Measurements from ENCODE around the gene CCDC142. TPM values are rescaled to one million over a fixed set of nuclear protein-coding genes. Genes with fewer than 3 reads are reported as not detected.

CCDC142 gene
- total and polyA plus RNA-seq, 10 of the 15 experiments (the other 5 are each of a cell fraction or from before 2014, with no cell fraction given): 0.93 to 16.9 (median 9.0) TPM

- ChIA-PET POLR2A (interaction anchor here (0.9 kb wide), 1 partner anchor 78 kb away, joined by 3 read pairs; no protein-coding TSS in a partner anchor), SMC1A (ENCODE audit: uncharacterized antibody, unreplicated experiment) (interaction anchor here (1.3 to 7.0 kb wide), 2 partner anchors 59 to 88 kb away, joined by 3 to 71 read pairs; no protein-coding TSS in a partner anchor), RAD21 (ENCODE audit: unreplicated experiment) (no interaction called here), CTCF (interaction anchor here (0.6 to 13.9 kb wide), 3 partner anchors 15 to 88 kb away, joined by 3 to 231 read pairs (median 4); partner anchors contain the start of genes CCDC142 and TTC31)
- intact Hi-C loops (cut with micrococcal nuclease; ENCODE audit: unreplicated experiment): no loop called here
- DNase-seq (ENCODE audit: low read depth, low spot score) (no peak), ATAC-seq (peak; percentile 3; the same call in 1 of the 3 replicates), FAIRE-seq (no peak)
- peaks cover 15 to 25% of the 10 kb centered on the region in 2 experiments; a peak in 3 of 4 replicates for H3K27me3 ChIP-seq (replicated peaks in 1 of 2; ENCODE audit: control insufficient read depth in 2 of 2, insufficient read depth in 2 of 2, low read length in 1 of 2)
- no peak overlapping the region for H2AFZ ChIP-seq (ENCODE audit: control insufficient read depth, low read depth, low read length)
- in situ Hi-C loops (cut with MboI): no loop called here
- peak overlapping the region; percentile 46 for H3K4me2 ChIP-seq (ENCODE audit: control insufficient read depth, insufficient read depth)
- H4K20me1 ChIP-seq (ENCODE audit: control insufficient read depth, insufficient read depth): no peaks in the 10 kb centered on the region
- BruUV-seq (replicated peaks): no TSS peak
- no peak overlapping the region for H3K9ac ChIP-seq (ENCODE audit: control insufficient read depth, insufficient read depth, low read length)
- H3K9me3 ChIP-seq (replicated peaks; ENCODE audit: control insufficient read depth, insufficient read depth, low read length): no peaks in the 10 kb centered on the region
- no peak overlapping the region for H3K27ac ChIP-seq (ENCODE audit: control insufficient read depth, insufficient read depth)
- 28% methylated on average over 41 of the region's 41 CpGs for WGBS (ENCODE audit: insufficient coverage, insufficient replicate concordance, low lambda C conversion rate, missing lambda C conversion rate)
- peaks cover 15% of the 10 kb centered on the region for H3K4me1 ChIP-seq (ENCODE audit: control insufficient read depth, insufficient read depth, low read length)
- H3K79me2 ChIP-seq (ENCODE audit: control insufficient read depth, insufficient read depth, low read length): no peaks in the 10 kb centered on the region
- no peaks in the 10 kb centered on the region; a peak in 2 of 4 replicates for H3K36me3 ChIP-seq (ENCODE audit: control insufficient read depth in 2 of 2, insufficient read depth in 2 of 2, low read length in 1 of 2)
- peak overlapping the region; percentile 57; the same call in 1 of the 2 replicates for H3K4me3 ChIP-seq
- no peak for TF ChIP-seq E4F1 (IDR thresholded peaks at IDR 0.05; ENCODE audit: borderline replicate concordance, partially characterized antibody)
- no peak for TF ChIP-seq TARDBP (IDR thresholded peaks at IDR 0.05; ENCODE audit: borderline replicate concordance)
- TF ChIP-seq FOXK2 (IDR thresholded peaks at IDR 0.05): no peak
- TF ChIP-seq, protein P1, sequence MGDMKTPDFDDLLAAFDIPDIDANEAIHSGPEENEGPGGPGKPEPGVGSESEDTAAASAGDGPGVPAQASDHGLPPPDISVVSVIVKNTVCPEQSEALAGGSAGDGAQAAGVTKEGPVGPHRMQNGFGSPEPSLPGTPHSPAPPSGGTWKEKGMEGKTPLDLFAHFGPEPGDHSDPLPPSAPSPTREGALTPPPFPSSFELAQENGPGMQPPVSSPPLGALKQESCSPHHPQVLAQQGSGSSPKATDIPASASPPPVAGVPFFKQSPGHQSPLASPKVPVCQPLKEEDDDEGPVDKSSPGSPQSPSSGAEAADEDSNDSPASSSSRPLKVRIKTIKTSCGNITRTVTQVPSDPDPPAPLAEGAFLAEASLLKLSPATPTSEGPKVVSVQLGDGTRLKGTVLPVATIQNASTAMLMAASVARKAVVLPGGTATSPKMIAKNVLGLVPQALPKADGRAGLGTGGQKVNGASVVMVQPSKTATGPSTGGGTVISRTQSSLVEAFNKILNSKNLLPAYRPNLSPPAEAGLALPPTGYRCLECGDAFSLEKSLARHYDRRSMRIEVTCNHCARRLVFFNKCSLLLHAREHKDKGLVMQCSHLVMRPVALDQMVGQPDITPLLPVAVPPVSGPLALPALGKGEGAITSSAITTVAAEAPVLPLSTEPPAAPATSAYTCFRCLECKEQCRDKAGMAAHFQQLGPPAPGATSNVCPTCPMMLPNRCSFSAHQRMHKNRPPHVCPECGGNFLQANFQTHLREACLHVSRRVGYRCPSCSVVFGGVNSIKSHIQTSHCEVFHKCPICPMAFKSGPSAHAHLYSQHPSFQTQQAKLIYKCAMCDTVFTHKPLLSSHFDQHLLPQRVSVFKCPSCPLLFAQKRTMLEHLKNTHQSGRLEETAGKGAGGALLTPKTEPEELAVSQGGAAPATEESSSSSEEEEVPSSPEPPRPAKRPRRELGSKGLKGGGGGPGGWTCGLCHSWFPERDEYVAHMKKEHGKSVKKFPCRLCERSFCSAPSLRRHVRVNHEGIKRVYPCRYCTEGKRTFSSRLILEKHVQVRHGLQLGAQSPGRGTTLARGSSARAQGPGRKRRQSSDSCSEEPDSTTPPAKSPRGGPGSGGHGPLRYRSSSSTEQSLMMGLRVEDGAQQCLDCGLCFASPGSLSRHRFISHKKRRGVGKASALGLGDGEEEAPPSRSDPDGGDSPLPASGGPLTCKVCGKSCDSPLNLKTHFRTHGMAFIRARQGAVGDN (IDR thresholded peaks at IDR 0.05): no peak
- TF ChIP-seq, protein P2, sequence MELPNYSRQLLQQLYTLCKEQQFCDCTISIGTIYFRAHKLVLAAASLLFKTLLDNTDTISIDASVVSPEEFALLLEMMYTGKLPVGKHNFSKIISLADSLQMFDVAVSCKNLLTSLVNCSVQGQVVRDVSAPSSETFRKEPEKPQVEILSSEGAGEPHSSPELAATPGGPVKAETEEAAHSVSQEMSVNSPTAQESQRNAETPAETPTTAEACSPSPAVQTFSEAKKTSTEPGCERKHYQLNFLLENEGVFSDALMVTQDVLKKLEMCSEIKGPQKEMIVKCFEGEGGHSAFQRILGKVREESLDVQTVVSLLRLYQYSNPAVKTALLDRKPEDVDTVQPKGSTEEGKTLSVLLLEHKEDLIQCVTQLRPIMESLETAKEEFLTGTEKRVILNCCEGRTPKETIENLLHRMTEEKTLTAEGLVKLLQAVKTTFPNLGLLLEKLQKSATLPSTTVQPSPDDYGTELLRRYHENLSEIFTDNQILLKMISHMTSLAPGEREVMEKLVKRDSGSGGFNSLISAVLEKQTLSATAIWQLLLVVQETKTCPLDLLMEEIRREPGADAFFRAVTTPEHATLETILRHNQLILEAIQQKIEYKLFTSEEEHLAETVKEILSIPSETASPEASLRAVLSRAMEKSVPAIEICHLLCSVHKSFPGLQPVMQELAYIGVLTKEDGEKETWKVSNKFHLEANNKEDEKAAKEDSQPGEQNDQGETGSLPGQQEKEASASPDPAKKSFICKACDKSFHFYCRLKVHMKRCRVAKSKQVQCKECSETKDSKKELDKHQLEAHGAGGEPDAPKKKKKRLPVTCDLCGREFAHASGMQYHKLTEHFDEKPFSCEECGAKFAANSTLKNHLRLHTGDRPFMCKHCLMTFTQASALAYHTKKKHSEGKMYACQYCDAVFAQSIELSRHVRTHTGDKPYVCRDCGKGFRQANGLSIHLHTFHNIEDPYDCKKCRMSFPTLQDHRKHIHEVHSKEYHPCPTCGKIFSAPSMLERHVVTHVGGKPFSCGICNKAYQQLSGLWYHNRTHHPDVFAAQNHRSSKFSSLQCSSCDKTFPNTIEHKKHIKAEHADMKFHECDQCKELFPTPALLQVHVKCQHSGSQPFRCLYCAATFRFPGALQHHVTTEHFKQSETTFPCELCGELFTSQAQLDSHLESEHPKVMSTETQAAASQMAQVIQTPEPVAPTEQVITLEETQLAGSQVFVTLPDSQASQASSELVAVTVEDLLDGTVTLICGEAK (IDR thresholded peaks at IDR 0.05; ENCODE audit: borderline replicate concordance): no peak
- no peak for TF ChIP-seq SREBF1 (IDR thresholded peaks at IDR 0.05; ENCODE audit: low read length)
- TF ChIP-seq, protein P3, sequence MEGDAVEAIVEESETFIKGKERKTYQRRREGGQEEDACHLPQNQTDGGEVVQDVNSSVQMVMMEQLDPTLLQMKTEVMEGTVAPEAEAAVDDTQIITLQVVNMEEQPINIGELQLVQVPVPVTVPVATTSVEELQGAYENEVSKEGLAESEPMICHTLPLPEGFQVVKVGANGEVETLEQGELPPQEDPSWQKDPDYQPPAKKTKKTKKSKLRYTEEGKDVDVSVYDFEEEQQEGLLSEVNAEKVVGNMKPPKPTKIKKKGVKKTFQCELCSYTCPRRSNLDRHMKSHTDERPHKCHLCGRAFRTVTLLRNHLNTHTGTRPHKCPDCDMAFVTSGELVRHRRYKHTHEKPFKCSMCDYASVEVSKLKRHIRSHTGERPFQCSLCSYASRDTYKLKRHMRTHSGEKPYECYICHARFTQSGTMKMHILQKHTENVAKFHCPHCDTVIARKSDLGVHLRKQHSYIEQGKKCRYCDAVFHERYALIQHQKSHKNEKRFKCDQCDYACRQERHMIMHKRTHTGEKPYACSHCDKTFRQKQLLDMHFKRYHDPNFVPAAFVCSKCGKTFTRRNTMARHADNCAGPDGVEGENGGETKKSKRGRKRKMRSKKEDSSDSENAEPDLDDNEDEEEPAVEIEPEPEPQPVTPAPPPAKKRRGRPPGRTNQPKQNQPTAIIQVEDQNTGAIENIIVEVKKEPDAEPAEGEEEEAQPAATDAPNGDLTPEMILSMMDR (IDR thresholded peaks at IDR 0.05 in 2 of 3, conservative IDR thresholded peaks at IDR 0.05 in 1 of 3; ENCODE audit: control insufficient read depth in 2 of 3, extremely low read depth in 1 of 3, insufficient read depth in 1 of 3, low read depth in 3 of 3, low read length in 3 of 3): no peak
- no peak for TF ChIP-seq SUPT20H (IDR thresholded peaks at IDR 0.05; ENCODE audit: borderline replicate concordance, control insufficient read depth, low read depth, low read length)
- TF ChIP-seq PAX8 (IDR thresholded peaks at IDR 0.05): no peak
Measured at GRCh38 chr2:74498500-74499266, 15.9 kb upstream of the CCDC142 start.

Measured in GM12878 (cell line).